Epithelial cell of proximal tubule (primary cell): Measurements from ENCODE around the gene PDZRN4. TPM values are rescaled to one million over a fixed set of nuclear protein-coding genes. Genes with fewer than 3 reads are reported as not detected.

Experiments used
- DNase-seq: peaks from one replicate; pipeline ENCODE4 v3.0.0-alpha.2; 2011; ENCODE audit warnings: low read depth
- H3K4me3 ChIP-seq: 2 replicates; pipeline ENCODE4 v1.5.1; 2011; ENCODE audit warnings: low read depth, mild to moderate bottlenecking, low read length
- total RNA-seq: library from RNA; depleted of rRNA; stranded (reverse); fragments of >200 nt; gene quantifications from 2 replicates; pipeline ENCODE4 v1.2.3, GENCODE V29; 2015
- TF ChIP-seq, protein P1 (sequence below): conservative IDR thresholded peaks from 2 replicates; pipeline ENCODE4 v1.5.1; 2012; ENCODE audit warnings: low read depth, mild to moderate bottlenecking, low read length

The PDZRN4 gene
- total RNA-seq, 1 donor from 2014 or later: not detected

DNA sequence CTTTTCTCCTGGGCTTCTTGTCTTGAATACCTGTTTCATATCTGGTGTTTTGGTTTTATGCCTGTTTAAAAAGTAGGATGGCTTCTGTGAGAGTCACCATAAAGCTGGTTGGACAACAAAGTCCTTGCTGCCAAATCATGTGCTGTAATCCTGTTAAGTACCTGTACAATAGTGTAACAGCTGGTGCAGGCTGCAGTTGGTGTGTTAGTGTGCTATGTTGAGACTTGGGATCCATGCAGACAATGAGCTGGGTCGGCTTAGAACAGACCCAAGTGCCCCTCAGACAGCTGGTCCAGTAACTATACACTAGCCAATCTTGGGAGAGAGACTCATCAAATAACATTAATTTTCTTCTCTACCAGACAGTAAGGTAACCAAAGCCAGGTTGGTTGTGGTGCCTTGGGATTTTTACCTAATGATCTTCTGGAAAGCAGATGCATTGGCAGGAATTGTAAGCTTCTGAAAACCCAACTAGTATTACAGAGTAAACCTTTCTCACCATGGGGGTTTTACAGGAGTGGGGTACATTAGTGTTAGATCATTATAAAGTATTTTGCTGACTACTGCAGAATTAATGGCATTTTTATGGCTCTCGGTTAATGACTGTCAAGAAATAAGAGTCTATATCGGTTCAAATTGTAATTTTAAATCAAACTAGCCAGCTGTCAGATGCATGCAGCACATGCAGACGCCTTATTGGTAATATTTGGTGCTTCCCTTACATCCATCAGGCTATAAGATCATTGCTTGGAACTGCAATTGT is 231.2 kb downstream of the PDZRN4 start:
- TF ChIP-seq, protein P1, sequence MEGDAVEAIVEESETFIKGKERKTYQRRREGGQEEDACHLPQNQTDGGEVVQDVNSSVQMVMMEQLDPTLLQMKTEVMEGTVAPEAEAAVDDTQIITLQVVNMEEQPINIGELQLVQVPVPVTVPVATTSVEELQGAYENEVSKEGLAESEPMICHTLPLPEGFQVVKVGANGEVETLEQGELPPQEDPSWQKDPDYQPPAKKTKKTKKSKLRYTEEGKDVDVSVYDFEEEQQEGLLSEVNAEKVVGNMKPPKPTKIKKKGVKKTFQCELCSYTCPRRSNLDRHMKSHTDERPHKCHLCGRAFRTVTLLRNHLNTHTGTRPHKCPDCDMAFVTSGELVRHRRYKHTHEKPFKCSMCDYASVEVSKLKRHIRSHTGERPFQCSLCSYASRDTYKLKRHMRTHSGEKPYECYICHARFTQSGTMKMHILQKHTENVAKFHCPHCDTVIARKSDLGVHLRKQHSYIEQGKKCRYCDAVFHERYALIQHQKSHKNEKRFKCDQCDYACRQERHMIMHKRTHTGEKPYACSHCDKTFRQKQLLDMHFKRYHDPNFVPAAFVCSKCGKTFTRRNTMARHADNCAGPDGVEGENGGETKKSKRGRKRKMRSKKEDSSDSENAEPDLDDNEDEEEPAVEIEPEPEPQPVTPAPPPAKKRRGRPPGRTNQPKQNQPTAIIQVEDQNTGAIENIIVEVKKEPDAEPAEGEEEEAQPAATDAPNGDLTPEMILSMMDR: no peak
- no peak for DNase-seq
- no peak overlapping the region for H3K4me3 ChIP-seq

DNA sequence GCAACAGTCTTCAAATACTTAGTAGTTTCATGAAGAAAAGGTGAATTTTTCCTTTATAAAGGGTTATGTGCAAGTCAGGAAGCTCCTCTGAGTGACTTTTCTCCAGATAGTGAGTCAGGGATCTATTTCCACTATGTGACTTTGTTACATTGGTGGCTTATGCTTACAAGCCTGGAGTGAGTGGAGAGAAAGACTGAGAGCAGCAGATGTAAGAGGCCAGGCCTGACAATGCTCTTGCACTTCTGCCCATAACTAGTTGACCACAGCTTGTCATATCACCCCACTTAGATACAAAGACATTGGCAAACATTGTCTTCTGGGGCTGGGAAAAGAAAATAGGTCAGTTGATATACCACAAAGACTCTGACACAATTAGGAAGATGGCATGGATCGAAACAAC is 236.5 kb downstream of the PDZRN4 start:
- TF ChIP-seq, protein P1: no peak
- DNase-seq: no peak
- H3K4me3 ChIP-seq: no peak overlapping the region

DNA sequence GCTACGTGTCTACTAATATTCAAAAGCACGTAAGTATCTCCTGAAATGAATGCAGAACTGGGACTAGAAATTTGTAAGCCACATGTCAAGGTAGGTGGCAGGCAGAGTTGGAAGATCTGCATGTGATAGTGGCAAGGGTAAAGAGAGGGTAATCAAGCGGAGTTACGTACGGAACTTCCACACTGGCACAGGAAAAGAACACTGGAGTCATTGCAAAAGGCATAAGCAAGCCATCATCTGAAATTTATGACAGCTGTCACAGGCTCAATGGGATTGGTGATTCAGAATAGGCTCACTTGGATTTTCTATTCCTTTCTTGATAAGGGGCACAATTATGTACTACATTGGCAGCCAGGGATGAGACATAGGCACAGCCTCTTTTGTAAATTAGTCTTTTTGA is 245.3 kb downstream of the PDZRN4 start:
- DNase-seq: no peak
- TF ChIP-seq, protein P1: no peak
- no peak overlapping the region for H3K4me3 ChIP-seq

DNA sequence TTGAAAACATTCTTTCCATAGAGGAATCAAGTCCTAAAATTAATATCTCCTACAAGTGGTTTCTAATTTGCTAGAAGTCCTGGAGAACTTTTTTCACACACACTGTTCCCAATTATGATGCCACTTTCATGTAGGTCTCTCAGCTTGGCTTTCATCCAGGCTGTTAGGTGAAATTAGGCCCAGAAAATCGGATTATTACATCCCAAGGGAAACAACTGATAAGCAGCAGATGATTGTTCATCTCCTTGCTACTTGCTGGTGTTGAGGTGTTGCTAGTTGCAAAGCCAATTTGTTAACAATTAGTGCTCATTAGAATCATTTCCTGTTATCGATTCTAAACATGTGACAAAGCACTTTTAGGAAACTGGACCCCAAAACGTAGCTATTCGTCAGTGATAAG is 248.0 kb downstream of the PDZRN4 start:
- H3K4me3 ChIP-seq: no peak overlapping the region
- no peak for DNase-seq
- TF ChIP-seq, protein P1: no peak

DNA sequence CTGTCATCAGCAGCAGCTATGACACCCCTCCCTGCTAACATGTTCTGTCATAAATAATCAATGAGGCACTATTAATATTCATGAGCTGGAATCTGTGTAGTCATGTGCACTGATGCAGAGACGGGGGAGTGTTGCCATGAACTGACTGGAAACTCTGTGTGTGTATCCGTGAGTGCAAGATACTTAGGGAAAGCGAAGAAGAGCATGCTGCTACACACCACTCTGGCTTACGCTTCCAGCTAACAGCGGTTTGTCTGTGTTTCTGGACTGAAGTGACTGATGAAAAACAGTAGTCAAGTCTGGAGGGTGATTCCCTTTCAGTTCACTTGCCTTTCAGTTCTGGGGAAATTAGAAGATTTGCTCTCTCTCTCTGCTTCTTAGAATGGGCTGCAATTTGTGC is 249.4 kb downstream of the PDZRN4 start:
- DNase-seq: peak; percentile 9
- H3K4me3 ChIP-seq: no peak overlapping the region

DNA sequence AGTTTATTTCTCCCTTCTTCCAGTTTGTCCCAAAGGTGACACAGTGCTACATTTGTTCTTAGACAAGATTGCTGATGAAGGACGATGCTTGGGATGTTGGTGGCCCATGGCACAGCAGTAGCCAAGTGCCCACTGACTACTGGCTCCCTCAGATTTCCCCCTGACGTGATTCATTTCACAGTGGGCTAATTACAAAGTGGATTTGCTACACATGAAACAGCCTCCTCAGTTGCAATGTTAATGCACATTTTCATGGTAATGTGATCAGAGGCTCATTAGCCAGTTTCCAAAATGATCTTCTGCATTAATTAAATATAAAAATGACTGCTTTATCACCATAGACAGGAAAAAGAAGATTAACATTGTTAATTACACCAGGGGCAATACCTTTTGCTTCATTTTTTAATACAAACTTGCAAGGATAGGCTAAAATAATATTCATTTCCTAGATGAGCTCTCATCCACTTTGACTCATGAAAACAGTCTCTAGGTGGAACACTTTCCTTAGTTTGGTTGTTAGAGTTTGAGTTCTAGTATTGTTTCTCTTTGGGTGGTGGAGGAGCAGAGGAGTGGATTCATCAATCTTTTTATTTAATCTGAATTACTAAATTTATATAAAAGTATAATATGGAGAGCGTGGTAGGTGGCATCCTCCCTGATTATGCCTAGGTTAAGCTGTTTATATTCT is 250.9 kb downstream of the PDZRN4 start:
- no peak overlapping the region for H3K4me3 ChIP-seq
- DNase-seq: no peak
- TF ChIP-seq, protein P1: peak; percentile 21

More for the DNA sequence above, 249.4 kb downstream of the PDZRN4 start:
- TF ChIP-seq, protein P1: no peak
